ENCODE results near the gene SLC25A45.

- no peak for TF ChIP-seq CTCF (IDR thresholded peaks at IDR 0.05)
- no peak for TF ChIP-seq POLR2A (IDR thresholded peaks at IDR 0.05)
Observed at GRCh38 chr11:65384301-65384889, 1.9 kb upstream of the SLC25A45 start.
